ENCODE results near the gene ETS1. TPM values are rescaled to one million over a fixed set of nuclear protein-coding genes. Genes with fewer than 3 reads are reported as not detected.

ETS1 gene
- polyA plus RNA-seq, 1 experiment = 32.3 TPM

GRCh38 chr11:128488471-128488870 lies 98.9 kb downstream of the ETS1 start:
- ChIA-PET POLR2A (no interaction called here), CTCF (interaction anchor here (1.3 to 1.6 kb wide), 2 partner anchors 142 to 316 kb away, joined by 5 read pairs; no protein-coding TSS in a partner anchor)
- Histone ChIP-seq H3K27me3 (ENCODE audit: control insufficient read depth, insufficient read depth, low read length) (no peaks in the 10 kb centered on the region), H3K27ac (ENCODE audit: low read depth, low read length) (peak overlapping the region; percentile 80), H3K4me3 (ENCODE audit: low read depth, low read length) (no peak overlapping the region), H3K9me3 (ENCODE audit: control insufficient read depth, insufficient read depth, low read length) (no peaks in the 10 kb centered on the region)
- peak; percentile 81 for DNase-seq (ENCODE audit: low read depth, low spot score)
- no peak for TF ChIP-seq CTCF (IDR thresholded peaks at IDR 0.05; ENCODE audit: low read depth, low read length)

GRCh38 chr11:128487978-128488377 lies 99.4 kb downstream of the ETS1 start:
- POLR2A ChIA-PET = no interaction called here
- H3K27me3 ChIP-seq (ENCODE audit: control insufficient read depth, insufficient read depth, low read length) = no peaks in the 10 kb centered on the region
- H3K27ac ChIP-seq (ENCODE audit: low read depth, low read length) = peak overlapping the region; percentile 25
- no peak overlapping the region for H3K4me3 ChIP-seq (ENCODE audit: low read depth, low read length)
- H3K9me3 ChIP-seq (ENCODE audit: control insufficient read depth, insufficient read depth, low read length) = no peaks in the 10 kb centered on the region
- no peak for DNase-seq (ENCODE audit: low read depth, low spot score)
- TF ChIP-seq CTCF (IDR thresholded peaks at IDR 0.05; ENCODE audit: low read depth, low read length) = no peak
- CTCF ChIA-PET = interaction anchor here (1.0 to 1.6 kb wide), 3 partner anchors 142 to 330 kb away, joined by 5 to 6 read pairs (median 5); no protein-coding TSS in a partner anchor

- POLR2A ChIA-PET = no interaction called here
- no peak for DNase-seq (ENCODE audit: low read depth, low spot score)
- no peak overlapping the region for H3K4me3 ChIP-seq (ENCODE audit: low read depth, low read length)
- no peaks in the 10 kb centered on the region for H3K9me3 ChIP-seq (ENCODE audit: control insufficient read depth, insufficient read depth, low read length)
- no peak overlapping the region for H3K27ac ChIP-seq (ENCODE audit: low read depth, low read length)
- CTCF ChIA-PET = interaction anchor here (2.6 kb wide), 1 partner anchor 147 kb away, joined by 15 read pairs; no protein-coding TSS in a partner anchor
- H3K27me3 ChIP-seq (ENCODE audit: control insufficient read depth, insufficient read depth, low read length) = no peaks in the 10 kb centered on the region
- TF ChIP-seq CTCF (IDR thresholded peaks at IDR 0.05; ENCODE audit: low read depth, low read length) = 0 out of 2 replicates have a peak, but pooled peaks have one; percentile 4
These were observed 103.2 kb downstream of the ETS1 start for GRCh38 chr11:128484172-128484571.

- DNase-seq (ENCODE audit: low read depth, low spot score) = no peak
- no peaks in the 10 kb centered on the region for H3K27me3 ChIP-seq (ENCODE audit: control insufficient read depth, insufficient read depth, low read length)
- H3K9me3 ChIP-seq (ENCODE audit: control insufficient read depth, insufficient read depth, low read length) = no peaks in the 10 kb centered on the region
- POLR2A ChIA-PET = no interaction called here
- no peak for TF ChIP-seq CTCF (IDR thresholded peaks at IDR 0.05; ENCODE audit: low read depth, low read length)
- CTCF ChIA-PET = interaction anchor here (1.4 to 2.6 kb wide), 2 partner anchors 147 to 149 kb away, joined by 4 to 15 read pairs; no protein-coding TSS in a partner anchor
- no peak overlapping the region for H3K4me3 ChIP-seq (ENCODE audit: low read depth, low read length)
- H3K27ac ChIP-seq (ENCODE audit: low read depth, low read length) = peak overlapping the region; percentile 32
These were observed 104.1 kb downstream of the ETS1 start for GRCh38 chr11:128483211-128483788.

GRCh38 chr11:128482512-128483191 lies 104.7 kb downstream of the ETS1 start:
- Histone ChIP-seq H3K27me3 (ENCODE audit: control insufficient read depth, insufficient read depth, low read length) (no peaks in the 10 kb centered on the region), H3K9me3 (ENCODE audit: control insufficient read depth, insufficient read depth, low read length) (no peaks in the 10 kb centered on the region), H3K27ac (ENCODE audit: low read depth, low read length) (peak overlapping the region; percentile 32), H3K4me3 (ENCODE audit: low read depth, low read length) (no peak overlapping the region)
- CTCF ChIA-PET = interaction anchor here (0.5 to 1.4 kb wide), 2 partner anchors 148 to 149 kb away, joined by 4 to 6 read pairs; no protein-coding TSS in a partner anchor
- no peak for DNase-seq (ENCODE audit: low read depth, low spot score)
- POLR2A ChIA-PET = no interaction called here
- TF ChIP-seq CTCF (IDR thresholded peaks at IDR 0.05; ENCODE audit: low read depth, low read length) = no peak

All from AG04450 (cell line).